Heart left ventricle (tissue), 13 donors: ENCODE data around the gene MAML2.

Experiments used
- CTCF ChIP-seq, 12 donors: fragments of 200-600 bp; sonication (generic) in 4 of 12; IDR thresholded peaks; one replicate each; pipeline versions ENCODE4 v1.5.0 to v1.8.0; 2018 to 2022; ENCODE audit warnings: antibody characterized with exemption in 12 of 12, mild to moderate bottlenecking in 5 of 12
- POLR2A ChIP-seq, 2 donors: fragments of 450-650 bp; IDR thresholded peaks; one replicate each; pipeline ENCODE4 v1.6.1; 2017; ENCODE audit warnings: antibody characterized with exemption in 2 of 2, mild to moderate bottlenecking in 2 of 2, moderate library complexity in 2 of 2
- donor health status: ischemic (EF 13 %, LVEDD 7.1; RV severe dilation, severe dysfunction).
- donor health status: DM: no; HTN: yes; CAD: no.
- donor health status: DM: no; HTN: no; CAD: no.
- donor health status: ischemic (EF 25% LVEDD 6.9; RV normal size, moderate dysfunction).
- donor health status: ischemic (EF 25% LVEDD 5.7; RV mildly dilated, moderate dysfunction).
- donor health status: ischemic (EF 35%, LVEDD 5.7; RV mildly dilated, moderate dysfunction).
- donor health status: nonischemic (EF 11% LVEDD 7.7; RV severe dilation, severe dysfunction).
- donor health status: DM: yes; HTN: yes; CAD: no.
- donor health status: PGD.
- donor health status: ischemic (EF 29% LVEDD 5.4; RV normal size, mild dysfunction).
- donor health status: nonischemic (EF 23%, LVEDD 6.1; RV moderate dilation, normal function).

GRCh38 chr11:96390488-96390792 is 47.4 kb upstream of the MAML2 start:
- TF ChIP-seq CTCF (IDR thresholded peaks at IDR 0.05) (no peak), POLR2A (IDR thresholded peaks at IDR 0.05) (no peak)
